ENCODE data around the gene KL. TPM values are rescaled to one million over a fixed set of nuclear protein-coding genes. Genes with fewer than 3 reads are reported as not detected.

KL gene
- total and polyA plus RNA-seq, 10 of the 15 experiments (the other 5 are each of a cell fraction or from before 2014, with no cell fraction given) = 0.08 to 2.1 (median 1.4) TPM

GRCh38 chr13:33092073-33092987, 76.1 kb downstream of the KL start:
- BruUV-seq (replicated peaks) = no TSS peak
- in situ Hi-C loops (cut with MboI) (no loop called here), intact Hi-C loops (cut with micrococcal nuclease; ENCODE audit: unreplicated experiment) (no loop called here)
- H3K4me2 ChIP-seq (ENCODE audit: control insufficient read depth, insufficient read depth) = no peak overlapping the region
- no peaks in the 10 kb centered on the region for H4K20me1 ChIP-seq (ENCODE audit: control insufficient read depth, insufficient read depth)
- no peak for FAIRE-seq
- H2AFZ ChIP-seq (ENCODE audit: control insufficient read depth, low read depth, low read length) = no peak overlapping the region
- no peak overlapping the region for H3K4me3 ChIP-seq
- ChIA-PET RAD21 (ENCODE audit: unreplicated experiment) (interaction anchor here (0.6 kb wide), 1 partner anchor 29 kb away, joined by 3 read pairs; no protein-coding TSS in a partner anchor), CTCF (interaction anchor here (0.5 to 2.6 kb wide), 2 partner anchors 17 to 194 kb away, joined by 3 to 11 read pairs; no protein-coding TSS in a partner anchor), SMC1A (ENCODE audit: uncharacterized antibody, unreplicated experiment) (interaction anchor here (1.7 kb wide), 1 partner anchor 11 kb away, joined by 4 read pairs; no protein-coding TSS in a partner anchor), POLR2A (no interaction called here)
- no peaks in the 10 kb centered on the region for H3K36me3 ChIP-seq (ENCODE audit: control insufficient read depth in 2 of 2, insufficient read depth in 2 of 2, low read length in 1 of 2)
- ATAC-seq = no peak
- 66% methylated on average over 11 of the region's 11 CpGs for WGBS (ENCODE audit: insufficient coverage, insufficient replicate concordance, low lambda C conversion rate, missing lambda C conversion rate)
- H3K9me3 ChIP-seq (replicated peaks; ENCODE audit: control insufficient read depth, insufficient read depth, low read length) = no peaks in the 10 kb centered on the region
- H3K4me1 ChIP-seq (ENCODE audit: control insufficient read depth, insufficient read depth, low read length) = no peaks in the 10 kb centered on the region
- no peak overlapping the region for H3K9ac ChIP-seq (ENCODE audit: control insufficient read depth, insufficient read depth, low read length)
- H3K27me3 ChIP-seq (replicated peaks in 1 of 2; ENCODE audit: control insufficient read depth in 2 of 2, insufficient read depth in 2 of 2, low read length in 1 of 2) = no peaks in the 10 kb centered on the region
- H3K79me2 ChIP-seq (ENCODE audit: control insufficient read depth, insufficient read depth, low read length) = no peaks in the 10 kb centered on the region
- no peak for DNase-seq (ENCODE audit: low read depth, low spot score)
- no peak overlapping the region for H3K27ac ChIP-seq (ENCODE audit: control insufficient read depth, insufficient read depth)
- TF ChIP-seq SKIL (IDR thresholded peaks at IDR 0.05; ENCODE audit: low read depth, poor library complexity, severe bottlenecking) = no peak
- no peak for TF ChIP-seq SIN3A (IDR thresholded peaks at IDR 0.05; ENCODE audit: low read depth, low read length)
- TF ChIP-seq KAT2A (conservative IDR thresholded peaks at IDR 0.05; ENCODE audit: control insufficient read depth, low read depth, low read length) = no peak
- TF ChIP-seq RELB (IDR thresholded peaks at IDR 0.05; ENCODE audit: low read depth) = no peak
- no peak for TF ChIP-seq ZBTB4 (CRISPR knock-in tag; IDR thresholded peaks at IDR 0.05)
- no peak for TF ChIP-seq BMI1 (IDR thresholded peaks at IDR 0.05; ENCODE audit: borderline replicate concordance)
- no peak for TF ChIP-seq SRF (IDR thresholded peaks at IDR 0.05; ENCODE audit: low read depth in 2 of 2, low read length in 2 of 2)
- TF ChIP-seq, protein P1, sequence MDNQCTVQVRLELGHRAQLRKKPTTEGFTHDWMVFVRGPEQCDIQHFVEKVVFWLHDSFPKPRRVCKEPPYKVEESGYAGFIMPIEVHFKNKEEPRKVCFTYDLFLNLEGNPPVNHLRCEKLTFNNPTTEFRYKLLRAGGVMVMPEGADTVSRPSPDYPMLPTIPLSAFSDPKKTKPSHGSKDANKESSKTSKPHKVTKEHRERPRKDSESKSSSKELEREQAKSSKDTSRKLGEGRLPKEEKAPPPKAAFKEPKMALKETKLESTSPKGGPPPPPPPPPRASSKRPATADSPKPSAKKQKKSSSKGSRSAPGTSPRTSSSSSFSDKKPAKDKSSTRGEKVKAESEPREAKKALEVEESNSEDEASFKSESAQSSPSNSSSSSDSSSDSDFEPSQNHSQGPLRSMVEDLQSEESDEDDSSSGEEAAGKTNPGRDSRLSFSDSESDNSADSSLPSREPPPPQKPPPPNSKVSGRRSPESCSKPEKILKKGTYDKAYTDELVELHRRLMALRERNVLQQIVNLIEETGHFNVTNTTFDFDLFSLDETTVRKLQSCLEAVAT (IDR thresholded peaks at IDR 0.05) = no peak
- no peak for TF ChIP-seq ETV6 (conservative IDR thresholded peaks at IDR 0.05 in 1 of 2, IDR thresholded peaks at IDR 0.05 in 1 of 2; ENCODE audit: borderline replicate concordance in 1 of 2, low read depth in 1 of 2)

Data from GM12878 (cell line).